Measurements from ENCODE around the gene IFT57.

Gene IFT57

GRCh38 chr3:108122276-108122675 is 99.9 kb downstream of the IFT57 start (continued):
- TF ChIP-seq ZNF513 (tag by site-specific recombination; IDR thresholded peaks at IDR 0.05) (no peak), ZNF10 (tag by site-specific recombination; IDR thresholded peaks at IDR 0.05) (no peak), ZNF548 (tag by site-specific recombination; IDR thresholded peaks at IDR 0.05) (no peak), ZNF558 (tag by site-specific recombination; IDR thresholded peaks at IDR 0.05) (no peak), ZNF16 (tag by site-specific recombination; IDR thresholded peaks at IDR 0.05; ENCODE audit: low read depth) (no peak), ZNF366 (tag by site-specific recombination; conservative IDR thresholded peaks at IDR 0.05) (no peak), ZNF837 (tag by site-specific recombination; IDR thresholded peaks at IDR 0.05) (no peak), ZNF626 (tag by site-specific recombination; IDR thresholded peaks at IDR 0.05) (no peak), ZNF18 (tag by site-specific recombination; IDR thresholded peaks at IDR 0.05) (no peak), ZNF311 (tag by site-specific recombination; IDR thresholded peaks at IDR 0.05; ENCODE audit: borderline replicate concordance) (no peak), ZNF585B (tag by site-specific recombination; IDR thresholded peaks at IDR 0.05) (no peak)
- TF ChIP-seq, protein P1, sequence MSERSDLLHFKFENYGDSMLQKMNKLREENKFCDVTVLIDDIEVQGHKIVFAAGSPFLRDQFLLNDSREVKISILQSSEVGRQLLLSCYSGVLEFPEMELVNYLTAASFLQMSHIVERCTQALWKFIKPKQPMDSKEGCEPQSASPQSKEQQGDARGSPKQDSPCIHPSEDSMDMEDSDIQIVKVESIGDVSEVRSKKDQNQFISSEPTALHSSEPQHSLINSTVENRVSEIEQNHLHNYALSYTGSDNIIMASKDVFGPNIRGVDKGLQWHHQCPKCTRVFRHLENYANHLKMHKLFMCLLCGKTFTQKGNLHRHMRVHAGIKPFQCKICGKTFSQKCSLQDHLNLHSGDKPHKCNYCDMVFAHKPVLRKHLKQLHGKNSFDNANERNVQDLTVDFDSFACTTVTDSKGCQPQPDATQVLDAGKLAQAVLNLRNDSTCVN (tag by site-specific recombination; optimal IDR thresholded peaks at IDR 0.05): no peak
- TF ChIP-seq, protein P2, sequence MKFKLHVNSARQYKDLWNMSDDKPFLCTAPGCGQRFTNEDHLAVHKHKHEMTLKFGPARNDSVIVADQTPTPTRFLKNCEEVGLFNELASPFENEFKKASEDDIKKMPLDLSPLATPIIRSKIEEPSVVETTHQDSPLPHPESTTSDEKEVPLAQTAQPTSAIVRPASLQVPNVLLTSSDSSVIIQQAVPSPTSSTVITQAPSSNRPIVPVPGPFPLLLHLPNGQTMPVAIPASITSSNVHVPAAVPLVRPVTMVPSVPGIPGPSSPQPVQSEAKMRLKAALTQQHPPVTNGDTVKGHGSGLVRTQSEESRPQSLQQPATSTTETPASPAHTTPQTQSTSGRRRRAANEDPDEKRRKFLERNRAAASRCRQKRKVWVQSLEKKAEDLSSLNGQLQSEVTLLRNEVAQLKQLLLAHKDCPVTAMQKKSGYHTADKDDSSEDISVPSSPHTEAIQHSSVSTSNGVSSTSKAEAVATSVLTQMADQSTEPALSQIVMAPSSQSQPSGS (tag by site-specific recombination; IDR thresholded peaks at IDR 0.05; ENCODE audit: low read depth): no peak

- Histone ChIP-seq H3K27ac (ENCODE audit: extremely low read depth, low read depth, low read length) (no peak overlapping the region), H3K9me3 (ENCODE audit: control insufficient read depth, insufficient read depth, low read depth, low read length) (no peaks in the 10 kb centered on the region), H3K4me3 (ENCODE audit: low read depth, low read length) (no peak overlapping the region), H3K4me1 (ENCODE audit: control insufficient read depth, insufficient read depth, low read length) (no peaks in the 10 kb centered on the region), H3K36me3 (ENCODE audit: control insufficient read depth in 2 of 2, insufficient read depth in 1 of 2, low read length in 2 of 2) (no peaks in the 10 kb centered on the region)
- CTCF ChIA-PET: no interaction called here
- POLR2A ChIA-PET: no interaction called here
- no peak for TF ChIP-seq ZXDB (tag by site-specific recombination; IDR thresholded peaks at IDR 0.05)
Observed at GRCh38 chr3:108119398-108120104, 102.7 kb downstream of the IFT57 start.

- Histone ChIP-seq H3K27ac (ENCODE audit: extremely low read depth, low read depth, low read length) (no peak overlapping the region), H3K4me3 (ENCODE audit: low read depth, low read length) (no peak overlapping the region), H3K4me1 (ENCODE audit: control insufficient read depth, insufficient read depth, low read length) (no peaks in the 10 kb centered on the region), H3K9me3 (ENCODE audit: control insufficient read depth, insufficient read depth, low read depth, low read length) (no peaks in the 10 kb centered on the region), H3K36me3 (ENCODE audit: control insufficient read depth in 2 of 2, insufficient read depth in 1 of 2, low read length in 2 of 2) (no peaks in the 10 kb centered on the region)
- CTCF ChIA-PET: no interaction called here
- POLR2A ChIA-PET: no interaction called here
- TF ChIP-seq, protein P3, sequence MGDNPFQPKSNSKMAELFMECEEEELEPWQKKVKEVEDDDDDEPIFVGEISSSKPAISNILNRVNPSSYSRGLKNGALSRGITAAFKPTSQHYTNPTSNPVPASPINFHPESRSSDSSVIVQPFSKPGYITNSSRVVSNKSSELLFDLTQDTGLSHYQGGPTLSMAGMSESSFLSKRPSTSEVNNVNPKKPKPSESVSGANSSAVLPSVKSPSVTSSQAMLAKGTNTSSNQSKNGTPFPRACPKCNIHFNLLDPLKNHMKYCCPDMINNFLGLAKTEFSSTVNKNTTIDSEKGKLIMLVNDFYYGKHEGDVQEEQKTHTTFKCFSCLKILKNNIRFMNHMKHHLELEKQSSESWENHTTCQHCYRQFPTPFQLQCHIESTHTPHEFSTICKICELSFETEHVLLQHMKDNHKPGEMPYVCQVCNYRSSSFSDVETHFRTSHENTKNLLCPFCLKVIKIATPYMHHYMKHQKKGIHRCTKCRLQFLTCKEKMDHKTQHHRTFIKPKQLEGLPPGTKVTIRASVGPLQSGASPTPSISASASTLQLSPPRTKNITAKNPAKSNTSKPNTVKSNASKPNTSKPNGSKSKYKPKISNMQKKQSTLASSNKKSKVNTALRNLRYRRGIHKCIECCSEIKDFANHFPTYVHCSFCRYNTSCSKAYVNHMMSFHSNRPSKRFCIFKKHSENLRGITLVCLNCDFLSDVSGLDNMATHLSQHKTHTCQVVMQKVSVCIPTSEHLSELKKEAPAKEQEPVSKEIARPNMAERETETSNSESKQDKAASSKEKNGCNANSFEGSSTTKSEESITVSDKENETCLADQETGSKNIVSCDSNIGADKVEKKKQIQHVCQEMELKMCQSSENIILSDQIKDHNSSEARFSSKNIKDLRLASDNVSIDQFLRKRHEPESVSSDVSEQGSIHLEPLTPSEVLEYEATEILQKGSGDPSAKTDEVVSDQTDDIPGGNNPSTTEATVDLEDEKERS (tag by site-specific recombination; IDR thresholded peaks at IDR 0.05): no peak
- TF ChIP-seq ZNF248 (tag by site-specific recombination; IDR thresholded peaks at IDR 0.05) (no peak), ZNF610 (tag by site-specific recombination; IDR thresholded peaks at IDR 0.05; ENCODE audit: borderline replicate concordance) (no peak), ZNF121 (tag by site-specific recombination; IDR thresholded peaks at IDR 0.05) (no peak), KLF10 (tag by site-specific recombination; IDR thresholded peaks at IDR 0.05) (no peak), ZNF660 (tag by site-specific recombination; IDR thresholded peaks at IDR 0.05) (no peak), ZNF768 (tag by site-specific recombination; IDR thresholded peaks at IDR 0.05) (no peak), ZBTB17 (tag by site-specific recombination; IDR thresholded peaks at IDR 0.05) (no peak)
- TF ChIP-seq, protein P4, sequence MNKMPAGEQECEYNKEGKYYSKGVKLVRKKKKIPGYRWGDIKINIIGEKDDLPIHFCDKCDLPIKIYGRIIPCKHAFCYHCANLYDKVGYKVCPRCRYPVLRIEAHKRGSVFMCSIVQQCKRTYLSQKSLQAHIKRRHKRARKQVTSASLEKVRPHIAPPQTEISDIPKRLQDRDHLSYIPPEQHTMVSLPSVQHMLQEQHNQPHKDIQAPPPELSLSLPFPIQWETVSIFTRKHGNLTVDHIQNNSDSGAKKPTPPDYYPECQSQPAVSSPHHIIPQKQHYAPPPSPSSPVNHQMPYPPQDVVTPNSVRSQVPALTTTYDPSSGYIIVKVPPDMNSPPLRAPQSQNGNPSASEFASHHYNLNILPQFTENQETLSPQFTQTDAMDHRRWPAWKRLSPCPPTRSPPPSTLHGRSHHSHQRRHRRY (tag by site-specific recombination; IDR thresholded peaks at IDR 0.05): no peak
Observed at GRCh38 chr3:108118038-108118768, 104.0 kb downstream of the IFT57 start.

All from HEK293 (cell line).